Central memory CD4-positive, alpha-beta T cell (primary cell): ENCODE data around the gene CTSG.
"Not testable (repeated sequence)": the region's sequence is repeated elsewhere in the genome, so short reads cannot be mapped to it uniquely, and the experiment has no call there.

Experiments used
- DNase-seq: peaks from one replicate; pipeline ENCODE4 v3.0.0; 2022
- total RNA-seq, 3 experiments: gene quantifications; one replicate each; lab custom pipeline; 2026; lab: John Stamatoyannopoulos, UW

Gene CTSG, protein sequence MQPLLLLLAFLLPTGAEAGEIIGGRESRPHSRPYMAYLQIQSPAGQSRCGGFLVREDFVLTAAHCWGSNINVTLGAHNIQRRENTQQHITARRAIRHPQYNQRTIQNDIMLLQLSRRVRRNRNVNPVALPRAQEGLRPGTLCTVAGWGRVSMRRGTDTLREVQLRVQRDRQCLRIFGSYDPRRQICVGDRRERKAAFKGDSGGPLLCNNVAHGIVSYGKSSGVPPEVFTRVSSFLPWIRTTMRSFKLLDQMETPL
- total RNA-seq: 0 reads per million in 3 experiments

DNA sequence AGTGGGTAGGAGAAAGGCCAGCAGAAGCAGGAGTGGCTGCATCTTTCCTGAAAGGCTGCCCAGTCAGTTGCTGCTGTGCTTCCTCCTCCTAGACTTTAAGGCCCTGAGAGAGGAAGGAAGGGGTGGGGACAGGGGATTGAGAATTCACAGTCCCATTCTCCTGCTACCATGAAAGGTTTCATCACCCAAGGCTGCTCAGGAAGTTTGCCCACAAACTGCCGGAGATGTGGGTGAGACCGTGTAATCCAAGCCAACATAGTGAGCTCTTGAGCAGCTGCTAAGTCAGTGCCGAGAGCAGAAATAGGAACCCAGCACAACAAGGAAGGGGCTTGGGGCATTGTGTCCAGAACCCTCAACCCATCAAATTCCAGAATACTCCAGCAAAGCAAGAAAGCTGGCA, at the start of gene CTSG:
Gene CTSG, minus strand, starts transcription at position 69 of the 400 bp plus-strand sequence. Its CDS starts 27 bp downstream, at position 42.
- no peak for DNase-seq

DNA sequence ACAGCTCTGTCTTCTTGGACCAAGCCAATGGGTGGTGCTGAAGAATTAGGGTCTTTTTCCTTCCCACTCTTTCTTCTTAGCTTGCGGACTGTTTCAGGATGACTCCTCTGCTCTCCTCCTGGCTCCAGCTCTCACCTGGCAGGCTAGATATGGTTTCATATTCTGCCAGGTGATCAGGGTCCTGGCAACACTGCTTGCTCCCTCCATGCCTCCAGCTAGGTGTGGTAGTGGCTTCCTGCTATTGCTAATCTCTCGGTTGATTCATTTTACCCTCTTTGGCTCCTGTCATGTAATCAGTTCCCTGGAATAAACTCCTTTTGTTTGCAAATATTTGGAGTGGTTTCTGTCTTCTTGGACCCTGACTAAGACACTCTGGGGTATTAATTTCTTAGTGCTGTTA, 37.7 kb upstream of the CTSG start:
- no peak for DNase-seq

DNA sequence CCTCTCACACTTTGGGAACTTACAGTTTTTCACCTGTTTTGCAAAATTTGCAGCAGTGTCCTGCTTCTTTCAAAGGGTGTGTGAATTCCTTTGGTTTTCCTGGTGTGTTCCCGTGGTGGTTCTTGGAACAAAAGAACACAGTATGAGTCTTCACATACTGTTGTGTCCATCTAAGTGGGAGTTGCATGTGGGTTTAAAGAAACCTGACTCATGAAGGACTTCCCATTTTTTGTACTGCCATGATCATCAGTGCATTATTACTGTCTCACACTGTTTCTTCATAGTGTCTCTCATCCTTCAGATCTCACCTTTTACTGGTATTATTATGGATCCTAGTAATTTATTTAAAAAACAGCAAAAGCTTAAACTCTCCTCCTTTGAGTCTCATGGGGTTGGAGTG, 37.2 kb upstream of the CTSG start:
- no peak for DNase-seq

DNA sequence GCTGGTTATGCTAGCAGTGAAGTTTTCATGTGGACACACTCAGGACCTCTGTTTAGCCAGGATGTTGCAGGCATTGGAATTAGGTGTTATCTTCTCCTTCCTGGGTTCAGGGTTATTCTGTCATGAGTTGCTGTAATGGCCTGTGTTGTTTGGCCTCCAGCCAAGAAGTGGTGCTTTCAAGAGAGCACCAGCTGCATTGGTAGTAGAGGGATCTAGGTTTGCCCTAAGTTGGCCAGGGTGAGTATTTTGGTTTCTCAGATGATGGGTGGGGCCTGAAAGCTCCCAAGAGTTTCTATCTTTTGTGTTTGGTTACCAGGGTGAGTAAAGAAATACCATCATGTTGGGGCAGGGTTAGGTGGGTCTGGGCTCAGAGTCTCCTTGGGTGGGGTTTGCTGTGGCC, 36.1 kb upstream of the CTSG start:
- DNase-seq: no peak

DNA sequence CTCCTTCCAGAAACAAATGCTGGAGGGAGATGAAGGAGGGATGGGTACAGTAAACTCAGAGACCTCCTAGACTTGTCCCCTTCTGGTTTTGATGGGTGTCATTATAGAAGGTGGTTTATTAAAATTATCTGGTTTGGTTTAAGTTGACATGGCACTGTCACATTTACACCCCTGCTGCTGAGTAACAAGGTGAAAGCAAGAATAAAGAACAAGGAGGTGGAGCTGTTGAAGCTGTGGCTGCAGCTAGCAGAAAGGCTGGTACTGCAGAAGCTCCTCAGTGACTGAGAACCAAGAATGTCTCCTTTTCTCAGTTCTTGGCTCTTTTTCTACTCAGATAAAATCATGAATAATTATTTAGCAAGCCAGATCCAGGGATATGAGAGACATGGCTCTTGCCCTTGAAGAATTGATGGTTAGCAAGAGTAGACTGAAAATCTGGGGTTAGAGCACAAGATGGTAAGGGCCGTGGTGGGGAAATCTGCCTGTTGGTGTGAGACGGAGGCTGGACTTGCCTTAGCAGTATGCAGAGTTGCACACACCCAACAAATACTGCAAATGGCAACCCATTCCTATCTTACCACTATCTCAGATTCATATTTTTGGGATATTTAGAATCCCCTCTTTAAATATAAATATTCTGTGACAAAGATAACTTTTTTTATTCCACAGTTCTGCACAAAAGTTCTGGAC, 33.8 kb upstream of the CTSG start, which contains the start of gene GZMH:
Gene GZMH, minus strand, starts transcription at position 31 of the 690 bp plus-strand sequence. CDS start 72 bp downstream, outside the sequence.
- DNase-seq: no peak

DNA sequence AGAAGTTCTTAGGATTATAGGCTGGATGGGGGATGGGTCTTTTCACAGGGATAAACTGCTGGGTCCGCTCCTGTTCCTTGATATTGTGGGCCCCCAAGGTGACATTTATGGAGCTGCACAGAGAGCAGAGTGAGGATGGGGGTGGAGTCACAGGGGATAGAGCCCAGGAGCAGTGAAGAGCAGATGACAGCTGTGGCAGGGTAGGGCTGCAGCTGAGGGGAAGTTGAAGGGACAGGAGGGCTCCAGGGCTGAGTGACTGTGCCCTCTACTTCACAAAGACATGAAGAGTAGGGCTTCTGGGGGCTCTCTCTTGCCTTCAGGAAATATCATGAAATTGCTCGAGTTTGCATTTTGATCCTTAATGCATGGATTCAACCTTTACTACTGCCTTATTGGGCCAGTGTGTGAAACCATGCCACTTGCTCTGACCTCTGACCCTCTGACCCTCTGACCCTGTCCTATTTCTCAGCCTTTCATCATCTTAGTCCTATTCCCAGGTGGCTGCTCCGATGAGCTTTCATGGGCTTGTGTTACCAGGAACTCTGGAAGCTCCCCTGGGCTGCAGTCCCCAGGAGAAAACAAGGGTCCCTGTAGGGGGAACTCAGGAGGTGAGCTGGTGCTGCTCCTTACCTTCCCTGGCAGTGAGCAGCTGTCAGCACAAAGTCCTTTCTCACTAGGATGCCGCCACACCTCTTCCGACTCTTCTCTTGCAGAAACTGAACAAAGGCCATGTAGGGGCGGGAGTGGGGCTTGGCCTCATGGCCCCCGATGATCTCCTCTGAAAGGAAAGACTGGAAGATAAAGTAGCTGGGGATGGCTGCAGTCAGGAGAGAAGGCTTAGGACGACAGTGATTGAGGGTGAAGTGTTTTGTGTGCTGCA, 31.8 kb upstream of the CTSG start:
- DNase-seq: no peak

DNA sequence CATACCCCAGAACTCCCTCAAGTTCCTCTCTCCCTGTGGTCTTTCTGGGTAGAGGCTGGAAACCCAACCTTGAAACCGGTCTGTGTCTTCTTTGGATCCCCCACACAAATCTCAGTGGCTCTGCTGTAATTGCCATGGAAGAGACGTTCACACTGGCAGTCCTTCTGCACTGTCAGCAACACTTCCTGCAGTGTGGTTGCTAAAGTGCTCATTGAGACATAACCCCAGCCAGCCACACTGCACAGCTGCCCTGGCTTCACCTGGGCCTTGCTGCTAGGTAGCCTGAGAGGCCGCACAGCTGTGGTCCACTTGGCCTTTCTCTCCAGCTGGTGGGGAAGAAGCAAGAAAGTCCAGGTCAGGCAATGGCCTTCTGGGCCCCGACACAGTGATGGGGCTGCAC, 31.0 kb upstream of the CTSG start:
- no peak for DNase-seq

DNA sequence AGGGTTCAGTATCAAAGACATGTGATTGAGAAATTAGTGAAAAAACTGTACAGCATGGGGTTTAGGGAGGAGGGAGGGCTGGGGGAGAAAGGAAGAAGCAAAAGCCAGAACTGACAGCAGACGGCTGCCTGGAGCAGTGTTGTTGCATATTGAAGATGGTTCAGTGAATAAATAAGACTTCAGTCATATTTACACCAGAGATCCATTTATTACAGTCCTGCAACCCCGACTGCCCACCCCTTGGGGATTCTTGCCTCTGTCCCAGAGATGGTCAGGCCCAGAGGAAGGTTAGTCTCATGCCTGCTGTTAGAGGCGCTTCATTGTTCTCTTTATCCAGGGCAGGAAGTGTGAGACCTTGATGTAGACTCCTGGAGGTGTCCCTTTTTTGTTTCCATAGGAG, 30.2 kb upstream of the CTSG start:
- DNase-seq: no peak

DNA sequence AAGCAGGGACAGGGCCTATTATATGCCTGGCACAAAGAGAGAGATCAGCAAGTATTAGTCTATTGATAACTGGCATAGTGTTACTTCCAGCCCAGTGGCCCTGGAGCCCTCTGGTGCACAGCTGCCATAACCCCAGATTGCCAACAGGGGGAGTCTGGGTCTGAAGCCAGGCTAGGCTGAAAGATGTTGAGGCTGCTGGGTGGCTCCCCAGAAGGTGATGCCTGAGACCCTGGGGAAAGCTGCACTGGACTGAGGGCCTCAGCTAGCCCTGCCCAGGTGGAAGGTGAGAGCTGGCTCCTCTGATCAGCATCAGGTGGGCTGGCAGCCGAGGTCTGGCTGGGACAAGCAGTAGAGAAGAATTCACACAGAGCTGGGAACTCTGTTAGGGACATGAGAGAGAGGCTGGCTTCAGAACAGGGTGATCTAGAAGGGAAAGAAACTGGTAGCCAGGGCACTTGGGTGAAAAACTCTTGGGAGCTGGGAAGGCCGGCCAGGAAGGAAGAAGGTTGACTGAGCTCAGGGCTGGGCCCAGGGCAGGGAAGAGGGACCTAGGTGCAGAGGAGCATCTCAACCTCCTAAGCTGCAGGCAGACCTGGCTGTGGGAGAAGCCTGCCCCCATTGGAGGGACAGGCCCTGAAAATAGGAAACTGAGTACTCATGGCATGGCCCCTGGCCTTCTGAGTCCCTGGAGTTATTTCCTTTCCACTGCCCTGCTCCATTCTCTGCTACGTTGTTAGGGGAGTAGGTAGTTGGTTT, 29.6 kb upstream of the CTSG start:
- DNase-seq: peak; percentile 31

DNA sequence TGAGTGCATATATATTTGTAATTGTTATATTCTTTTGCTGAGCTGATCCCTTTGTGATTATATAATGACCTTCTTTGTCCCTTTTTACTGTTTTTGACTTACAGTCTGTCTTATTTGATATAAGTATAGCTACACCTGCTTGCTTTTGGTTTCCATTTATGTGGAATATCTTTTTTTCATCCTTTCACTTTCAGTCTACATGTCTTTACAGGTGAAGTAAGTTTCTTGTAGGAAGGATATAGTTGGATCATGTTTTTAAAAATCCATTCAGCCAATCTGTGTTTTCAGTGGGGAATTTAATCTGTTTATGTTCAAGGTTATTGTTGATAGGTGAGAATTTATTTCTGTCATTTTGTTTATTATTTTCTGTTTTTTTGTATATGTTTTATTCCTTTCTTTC, 21.4 kb upstream of the CTSG start:
- DNase-seq: no peak

DNA sequence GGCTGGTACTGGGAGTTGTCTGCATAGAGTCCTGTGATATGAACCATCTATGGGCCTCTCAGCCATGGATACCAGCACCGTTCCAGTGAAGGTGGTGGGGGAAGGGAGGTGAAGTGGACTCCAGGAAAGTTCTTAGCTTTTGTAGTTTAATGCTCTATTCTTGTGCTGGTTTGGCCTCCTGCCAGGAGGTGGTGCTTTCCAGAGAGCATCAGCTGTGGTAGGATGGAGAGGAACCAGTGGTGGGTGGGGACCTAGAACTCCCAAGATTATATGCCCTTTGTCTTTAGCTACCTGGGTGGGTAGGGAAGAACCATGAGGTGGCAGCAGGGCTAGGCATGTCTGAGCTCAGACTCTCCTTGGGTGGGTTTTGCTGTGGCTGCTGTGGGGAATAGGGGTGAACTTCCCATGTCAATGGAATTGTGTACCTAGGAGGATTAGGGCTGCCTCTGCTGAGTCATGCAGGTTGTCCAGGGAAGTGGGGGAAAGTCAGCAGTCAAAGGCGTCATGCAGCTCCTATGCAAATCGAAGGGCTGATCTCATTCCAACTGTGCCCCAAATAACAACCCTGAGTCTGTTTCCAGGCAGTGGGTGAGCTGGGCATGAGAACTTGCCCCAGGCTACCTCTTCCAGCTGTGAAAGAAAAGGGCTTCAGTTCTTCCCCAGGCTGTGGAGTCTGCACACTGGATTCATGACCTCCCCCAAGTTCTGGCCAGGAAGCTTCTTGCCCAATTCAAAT, 19.2 kb upstream of the CTSG start:
- no peak for DNase-seq

DNA sequence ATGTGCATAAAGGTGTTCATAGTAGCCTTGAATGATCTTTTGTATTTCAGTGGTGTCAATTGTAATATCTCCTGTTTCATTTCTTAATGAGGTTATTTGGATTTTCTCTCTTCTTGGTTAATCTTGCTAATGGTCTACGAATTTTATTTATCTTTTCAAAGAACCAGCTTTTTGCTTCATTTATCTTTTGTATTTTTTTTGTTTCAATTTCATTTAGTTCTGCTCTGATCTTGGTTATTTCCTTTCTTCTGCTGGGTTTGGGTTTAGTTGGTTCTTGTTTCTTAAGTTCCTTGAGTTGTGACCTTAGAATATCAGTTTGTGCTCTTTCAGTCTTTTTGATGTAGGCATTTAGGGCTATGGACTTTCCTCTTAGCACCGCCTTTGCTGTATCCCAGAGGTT, 15.0 kb upstream of the CTSG start:
- DNase-seq: not testable (repeated sequence)

DNA sequence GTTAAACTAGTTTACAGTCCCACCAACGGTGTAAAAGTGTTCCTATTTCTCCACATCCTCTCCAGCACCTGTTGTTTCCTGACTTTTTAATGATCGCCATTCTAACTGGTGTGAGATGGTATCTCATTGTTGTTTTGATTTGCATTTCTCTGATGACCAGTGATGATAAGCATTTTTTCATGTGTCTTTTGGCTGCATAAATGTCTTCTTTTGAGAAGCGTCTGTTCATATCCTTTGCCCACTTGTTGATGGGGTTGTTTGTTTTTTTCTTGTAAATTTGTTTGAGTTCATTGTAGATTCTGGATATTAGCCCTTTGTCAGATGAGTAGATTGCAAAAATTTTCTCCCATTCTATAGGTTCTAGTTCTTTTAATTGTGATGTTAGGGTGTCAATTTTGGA, 8.4 kb upstream of the CTSG start:
- DNase-seq: not testable (repeated sequence)

DNA sequence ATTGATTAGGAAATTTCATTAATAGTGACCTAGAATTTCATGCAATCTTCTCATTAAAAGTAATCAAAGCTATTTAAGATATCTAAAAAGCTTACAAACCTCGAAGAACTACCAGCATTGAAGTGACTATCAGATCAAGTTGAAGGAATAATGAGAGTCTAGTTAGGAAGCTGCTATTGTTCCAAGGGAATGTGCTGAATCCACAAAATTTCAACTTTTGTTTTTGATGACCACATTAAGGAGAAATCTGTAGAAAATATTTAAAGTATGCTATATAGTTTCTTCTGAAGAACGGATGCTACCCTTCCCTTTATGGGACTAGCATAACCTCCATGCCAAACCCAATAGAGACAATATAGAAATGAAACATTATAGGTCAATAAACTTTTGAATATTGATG, 2.5 kb upstream of the CTSG start:
- DNase-seq: no peak

DNA sequence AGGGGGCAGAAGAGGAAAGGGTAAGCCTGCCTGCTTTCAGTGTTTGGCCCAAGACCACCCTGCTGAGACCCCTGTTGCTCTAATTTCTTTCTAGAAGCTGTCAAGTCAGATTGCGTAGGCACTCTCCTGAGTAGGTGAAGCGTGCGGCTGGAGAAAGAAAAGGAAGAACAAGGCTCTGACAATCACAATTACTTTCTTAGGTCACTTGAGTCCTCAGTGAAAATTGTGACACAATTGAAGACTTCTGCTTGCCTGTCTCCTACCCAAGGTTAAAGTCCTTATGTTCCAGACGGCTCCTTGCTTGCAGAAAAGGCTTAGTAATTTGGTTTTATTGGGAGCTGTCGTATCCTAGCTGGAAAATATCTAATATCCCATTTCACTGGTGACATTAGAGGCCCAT, 721 bp upstream of the CTSG start:
- no peak for DNase-seq

DNA sequence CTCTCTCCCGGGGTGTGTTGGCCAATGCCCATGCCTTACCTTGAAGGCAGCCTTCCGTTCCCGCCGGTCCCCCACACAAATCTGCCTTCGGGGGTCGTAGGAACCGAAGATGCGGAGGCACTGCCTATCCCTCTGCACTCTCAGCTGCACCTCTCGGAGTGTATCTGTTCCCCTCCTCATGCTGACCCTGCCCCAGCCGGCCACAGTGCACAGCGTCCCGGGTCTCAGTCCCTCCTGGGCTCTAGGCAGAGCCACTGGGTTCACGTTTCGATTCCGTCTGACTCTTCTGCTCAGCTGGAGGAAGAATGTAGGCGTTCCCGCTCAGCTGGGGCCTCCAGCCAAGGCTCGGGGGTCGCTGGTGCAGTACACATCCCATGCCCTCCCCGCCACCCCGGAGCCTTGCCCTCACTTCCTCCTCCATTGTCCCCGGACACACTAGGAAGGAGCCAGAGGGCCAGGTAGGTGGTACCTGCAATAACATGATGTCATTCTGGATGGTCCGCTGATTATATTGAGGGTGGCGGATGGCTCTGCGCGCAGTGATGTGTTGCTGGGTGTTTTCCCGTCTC, 1.8 kb downstream of the CTSG start:
- no peak for DNase-seq

DNA sequence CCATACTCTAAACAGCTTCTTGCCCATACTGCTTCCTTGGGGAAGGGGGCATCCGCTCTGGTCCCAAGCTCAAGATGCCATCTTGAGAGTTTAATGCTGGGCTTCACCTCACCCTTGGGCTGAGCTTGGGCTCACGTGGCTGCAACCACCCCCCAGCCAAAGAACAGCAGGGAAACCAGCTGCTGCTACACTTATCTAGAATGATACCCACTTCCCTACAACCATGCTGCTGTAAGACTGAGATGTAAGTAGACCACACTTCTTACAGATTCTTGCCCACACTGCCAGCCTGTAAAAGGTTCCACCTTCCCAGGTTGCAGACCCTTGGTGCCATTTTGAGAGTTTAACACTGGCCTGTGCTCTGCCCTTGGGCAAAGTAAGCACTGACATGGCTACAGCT, 9.7 kb downstream of the CTSG start:
- no peak for DNase-seq

DNA sequence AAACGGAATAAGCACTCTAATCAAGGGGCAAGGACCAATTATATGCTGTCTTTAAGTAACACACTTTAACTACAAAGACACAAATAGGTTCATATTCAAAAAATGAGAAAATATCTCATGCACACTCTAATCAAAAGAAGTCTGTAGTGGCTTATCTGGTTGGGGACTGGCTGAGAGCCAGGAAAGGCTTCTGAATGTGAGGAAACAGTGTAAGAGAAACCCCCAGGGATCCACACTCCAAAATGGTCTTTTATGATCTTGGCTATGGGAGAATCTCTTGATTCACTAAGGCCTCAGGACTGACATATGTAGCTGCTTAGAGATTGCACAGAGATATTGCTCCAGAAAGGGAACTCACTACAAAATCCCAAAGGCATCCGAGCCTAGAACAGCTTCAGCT, 10.3 kb downstream of the CTSG start:
- no peak for DNase-seq

DNA sequence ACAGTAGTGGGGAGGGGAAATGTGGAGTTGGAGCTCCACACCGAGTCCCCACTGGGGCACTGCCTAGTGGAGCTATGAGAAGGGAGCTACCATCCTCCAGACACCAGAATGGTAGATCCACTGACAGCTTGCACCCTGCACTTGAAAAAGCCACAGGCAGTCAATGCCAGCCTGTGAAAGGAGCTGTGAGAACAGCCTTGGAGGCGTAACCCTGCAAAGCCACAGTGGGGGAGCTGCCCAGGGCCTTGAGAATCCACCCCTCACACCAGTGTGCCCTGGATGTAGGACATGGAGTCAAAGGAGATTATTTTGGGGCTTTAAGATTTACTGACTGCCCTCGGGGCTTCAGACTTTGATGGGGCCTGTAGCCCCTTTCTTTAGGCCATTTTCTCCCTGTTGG, 12.5 kb downstream of the CTSG start:
- no peak for DNase-seq

DNA sequence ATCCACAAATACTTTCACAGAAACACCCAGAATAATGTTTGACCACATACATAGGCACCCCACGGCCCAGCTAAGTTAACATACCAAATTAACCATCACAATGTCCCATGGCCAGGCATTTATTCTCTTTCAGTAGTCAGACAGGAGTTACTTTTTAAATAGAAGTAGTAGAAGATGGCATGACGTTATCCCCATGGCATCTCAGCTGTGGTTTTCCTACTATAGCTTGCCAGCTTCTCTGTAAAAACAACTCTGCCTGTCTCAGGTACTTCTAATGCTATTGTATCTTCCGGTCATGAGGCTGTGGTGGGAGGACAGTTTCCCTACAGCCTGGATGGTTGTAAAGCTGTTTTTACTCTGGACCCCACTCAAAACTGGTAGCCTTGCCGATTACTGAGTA, 19.3 kb downstream of the CTSG start:
- no peak for DNase-seq

DNA sequence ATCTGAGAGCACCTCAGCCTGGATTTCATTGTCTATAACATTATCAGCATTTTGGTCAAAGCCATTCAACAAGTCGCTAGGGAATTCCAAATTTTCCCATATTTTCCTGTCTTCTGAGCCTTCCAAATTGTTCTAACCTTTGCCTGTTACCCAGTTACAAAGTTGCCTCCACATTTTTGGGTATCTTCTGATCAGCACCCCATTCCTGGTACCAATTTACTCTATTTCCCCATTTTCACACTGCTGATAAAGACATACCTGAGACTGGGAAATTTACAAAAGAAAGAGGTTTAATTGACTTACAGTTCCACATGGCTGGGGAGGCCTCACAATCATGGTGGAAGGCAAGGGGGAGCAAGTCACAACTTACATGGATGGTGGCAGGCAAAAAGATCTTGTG, 27.0 kb downstream of the CTSG start:
- not testable (repeated sequence) for DNase-seq
